ENCODE results near the gene SMAP2.

The SMAP2 gene

DNA sequence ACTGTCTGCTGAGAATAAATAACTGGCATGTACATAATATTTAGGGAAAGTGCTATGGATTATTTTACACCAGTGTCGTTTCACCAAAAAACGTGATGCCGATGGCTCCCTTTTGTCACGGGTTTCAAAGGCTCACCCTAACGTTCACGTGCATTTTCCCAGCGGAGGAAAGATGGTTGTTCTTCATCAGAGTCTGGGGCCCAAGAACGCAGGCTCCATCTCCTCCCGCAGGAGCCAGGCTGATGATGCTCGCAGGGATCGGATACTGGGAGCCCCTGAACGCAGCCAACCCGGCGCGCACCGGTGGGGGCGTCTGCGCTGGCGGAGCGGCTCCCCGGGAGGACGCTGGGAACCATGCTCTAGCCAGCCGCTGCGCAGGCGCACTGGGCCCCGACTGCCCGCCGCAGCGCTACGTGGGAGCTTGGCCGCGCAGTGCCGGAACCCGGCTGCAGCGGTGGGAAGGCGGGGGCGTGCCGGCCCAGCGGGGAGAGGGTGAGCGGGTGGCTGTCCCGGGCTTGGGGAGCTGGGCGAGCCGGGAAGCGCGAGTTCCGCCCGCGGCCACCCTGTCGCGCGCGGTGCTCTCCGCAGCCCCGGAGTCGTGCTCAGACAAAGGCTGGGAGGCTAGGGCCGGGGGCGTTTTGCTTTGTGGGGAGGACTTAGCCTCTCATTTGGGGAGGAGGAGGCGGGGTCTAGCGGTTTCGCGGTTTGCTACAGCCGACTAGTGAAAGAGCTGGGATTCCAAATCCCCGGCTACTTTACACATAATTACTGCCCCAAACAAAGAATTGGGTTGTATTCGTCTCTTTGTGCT is 76.4 kb downstream of the SMAP2 start, which contains the start of gene ZFP69B (continued):
- TF ChIP-seq SALL2 (tag by site-specific recombination; IDR thresholded peaks at IDR 0.05; ENCODE audit: borderline replicate concordance) (no peak), ZNF548 (tag by site-specific recombination; IDR thresholded peaks at IDR 0.05) (no peak), PRDM1 (tag by site-specific recombination; IDR thresholded peaks at IDR 0.05) (no peak), ZNF776 (tag by site-specific recombination; IDR thresholded peaks at IDR 0.05; ENCODE audit: borderline replicate concordance) (no peak), ZNF423 (tag by site-specific recombination; IDR thresholded peaks at IDR 0.05) (no peak; the same call in 1 of the 2 replicates), ZBTB1 (tag by site-specific recombination; IDR thresholded peaks at IDR 0.05) (no peak), PBX3 (CRISPR knock-in tag; IDR thresholded peaks at IDR 0.05) (peak; percentile 67; the same call in 1 of the 2 replicates), ZNF202 (tag by site-specific recombination; IDR thresholded peaks at IDR 0.05; ENCODE audit: borderline replicate concordance) (no peak), ZNF585B (tag by site-specific recombination; IDR thresholded peaks at IDR 0.05) (no peak), ZNF112 (tag by site-specific recombination; IDR thresholded peaks at IDR 0.05) (no peak), ZXDB (tag by site-specific recombination; IDR thresholded peaks at IDR 0.05) (peak; percentile 71), ZNF530 (tag by site-specific recombination; IDR thresholded peaks at IDR 0.05; ENCODE audit: low read depth) (no peak), ZBTB10 (tag by site-specific recombination; IDR thresholded peaks at IDR 0.05) (peak; percentile 70), ZNF335 (tag by site-specific recombination; conservative IDR thresholded peaks at IDR 0.05) (peak; percentile 53), AEBP2 (tag by site-specific recombination; IDR thresholded peaks at IDR 0.05; ENCODE audit: borderline replicate concordance) (no peak), ZNF16 (tag by site-specific recombination; IDR thresholded peaks at IDR 0.05; ENCODE audit: low read depth) (no peak), ZNF155 (tag by site-specific recombination; IDR thresholded peaks at IDR 0.05) (no peak), ZBTB20 (tag by site-specific recombination; IDR thresholded peaks at IDR 0.05) (peak; percentile 97), ZNF223 (tag by site-specific recombination; IDR thresholded peaks at IDR 0.05) (no peak), ZNF677 (tag by site-specific recombination; IDR thresholded peaks at IDR 0.05) (no peak), ZFHX2 (tag by site-specific recombination; conservative IDR thresholded peaks at IDR 0.05) (peak; percentile 99)
- TF ChIP-seq, protein P1, sequence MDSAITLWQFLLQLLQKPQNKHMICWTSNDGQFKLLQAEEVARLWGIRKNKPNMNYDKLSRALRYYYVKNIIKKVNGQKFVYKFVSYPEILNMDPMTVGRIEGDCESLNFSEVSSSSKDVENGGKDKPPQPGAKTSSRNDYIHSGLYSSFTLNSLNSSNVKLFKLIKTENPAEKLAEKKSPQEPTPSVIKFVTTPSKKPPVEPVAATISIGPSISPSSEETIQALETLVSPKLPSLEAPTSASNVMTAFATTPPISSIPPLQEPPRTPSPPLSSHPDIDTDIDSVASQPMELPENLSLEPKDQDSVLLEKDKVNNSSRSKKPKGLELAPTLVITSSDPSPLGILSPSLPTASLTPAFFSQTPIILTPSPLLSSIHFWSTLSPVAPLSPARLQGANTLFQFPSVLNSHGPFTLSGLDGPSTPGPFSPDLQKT (IDR thresholded peaks at IDR 0.05; ENCODE audit: borderline replicate concordance, low read depth, low read length) = no peak
- TF ChIP-seq, protein P2, sequence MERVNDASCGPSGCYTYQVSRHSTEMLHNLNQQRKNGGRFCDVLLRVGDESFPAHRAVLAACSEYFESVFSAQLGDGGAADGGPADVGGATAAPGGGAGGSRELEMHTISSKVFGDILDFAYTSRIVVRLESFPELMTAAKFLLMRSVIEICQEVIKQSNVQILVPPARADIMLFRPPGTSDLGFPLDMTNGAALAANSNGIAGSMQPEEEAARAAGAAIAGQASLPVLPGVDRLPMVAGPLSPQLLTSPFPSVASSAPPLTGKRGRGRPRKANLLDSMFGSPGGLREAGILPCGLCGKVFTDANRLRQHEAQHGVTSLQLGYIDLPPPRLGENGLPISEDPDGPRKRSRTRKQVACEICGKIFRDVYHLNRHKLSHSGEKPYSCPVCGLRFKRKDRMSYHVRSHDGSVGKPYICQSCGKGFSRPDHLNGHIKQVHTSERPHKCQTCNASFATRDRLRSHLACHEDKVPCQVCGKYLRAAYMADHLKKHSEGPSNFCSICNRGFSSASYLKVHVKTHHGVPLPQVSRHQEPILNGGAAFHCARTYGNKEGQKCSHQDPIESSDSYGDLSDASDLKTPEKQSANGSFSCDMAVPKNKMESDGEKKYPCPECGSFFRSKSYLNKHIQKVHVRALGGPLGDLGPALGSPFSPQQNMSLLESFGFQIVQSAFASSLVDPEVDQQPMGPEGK (tag by site-specific recombination; IDR thresholded peaks at IDR 0.05) = peak; percentile 98
- TF ChIP-seq, protein P3, sequence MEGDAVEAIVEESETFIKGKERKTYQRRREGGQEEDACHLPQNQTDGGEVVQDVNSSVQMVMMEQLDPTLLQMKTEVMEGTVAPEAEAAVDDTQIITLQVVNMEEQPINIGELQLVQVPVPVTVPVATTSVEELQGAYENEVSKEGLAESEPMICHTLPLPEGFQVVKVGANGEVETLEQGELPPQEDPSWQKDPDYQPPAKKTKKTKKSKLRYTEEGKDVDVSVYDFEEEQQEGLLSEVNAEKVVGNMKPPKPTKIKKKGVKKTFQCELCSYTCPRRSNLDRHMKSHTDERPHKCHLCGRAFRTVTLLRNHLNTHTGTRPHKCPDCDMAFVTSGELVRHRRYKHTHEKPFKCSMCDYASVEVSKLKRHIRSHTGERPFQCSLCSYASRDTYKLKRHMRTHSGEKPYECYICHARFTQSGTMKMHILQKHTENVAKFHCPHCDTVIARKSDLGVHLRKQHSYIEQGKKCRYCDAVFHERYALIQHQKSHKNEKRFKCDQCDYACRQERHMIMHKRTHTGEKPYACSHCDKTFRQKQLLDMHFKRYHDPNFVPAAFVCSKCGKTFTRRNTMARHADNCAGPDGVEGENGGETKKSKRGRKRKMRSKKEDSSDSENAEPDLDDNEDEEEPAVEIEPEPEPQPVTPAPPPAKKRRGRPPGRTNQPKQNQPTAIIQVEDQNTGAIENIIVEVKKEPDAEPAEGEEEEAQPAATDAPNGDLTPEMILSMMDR (tag by site-specific recombination; IDR thresholded peaks at IDR 0.05) = 0 out of 2 replicates have a peak, but pooled peaks have one; percentile 65
- TF ChIP-seq, protein P4, sequence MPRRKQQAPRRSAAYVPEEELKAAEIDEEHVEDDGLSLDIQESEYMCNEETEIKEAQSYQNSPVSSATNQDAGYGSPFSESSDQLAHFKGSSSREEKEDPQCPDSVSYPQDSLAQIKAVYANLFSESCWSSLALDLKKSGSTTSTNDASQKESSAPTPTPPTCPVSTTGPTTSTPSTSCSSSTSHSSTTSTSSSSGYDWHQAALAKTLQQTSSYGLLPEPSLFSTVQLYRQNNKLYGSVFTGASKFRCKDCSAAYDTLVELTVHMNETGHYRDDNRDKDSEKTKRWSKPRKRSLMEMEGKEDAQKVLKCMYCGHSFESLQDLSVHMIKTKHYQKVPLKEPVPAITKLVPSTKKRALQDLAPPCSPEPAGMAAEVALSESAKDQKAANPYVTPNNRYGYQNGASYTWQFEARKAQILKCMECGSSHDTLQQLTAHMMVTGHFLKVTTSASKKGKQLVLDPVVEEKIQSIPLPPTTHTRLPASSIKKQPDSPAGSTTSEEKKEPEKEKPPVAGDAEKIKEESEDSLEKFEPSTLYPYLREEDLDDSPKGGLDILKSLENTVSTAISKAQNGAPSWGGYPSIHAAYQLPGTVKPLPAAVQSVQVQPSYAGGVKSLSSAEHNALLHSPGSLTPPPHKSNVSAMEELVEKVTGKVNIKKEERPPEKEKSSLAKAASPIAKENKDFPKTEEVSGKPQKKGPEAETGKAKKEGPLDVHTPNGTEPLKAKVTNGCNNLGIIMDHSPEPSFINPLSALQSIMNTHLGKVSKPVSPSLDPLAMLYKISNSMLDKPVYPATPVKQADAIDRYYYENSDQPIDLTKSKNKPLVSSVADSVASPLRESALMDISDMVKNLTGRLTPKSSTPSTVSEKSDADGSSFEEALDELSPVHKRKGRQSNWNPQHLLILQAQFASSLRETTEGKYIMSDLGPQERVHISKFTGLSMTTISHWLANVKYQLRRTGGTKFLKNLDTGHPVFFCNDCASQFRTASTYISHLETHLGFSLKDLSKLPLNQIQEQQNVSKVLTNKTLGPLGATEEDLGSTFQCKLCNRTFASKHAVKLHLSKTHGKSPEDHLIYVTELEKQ (tag by site-specific recombination; IDR thresholded peaks at IDR 0.05; ENCODE audit: borderline replicate concordance) = no peak
